GM11168 (cell line): ENCODE data around the gene SLC44A1.

Experiments
- in situ Hi-C: fragments of 300-500 bp; cut with MboI; formaldehyde crosslinking; loops from one replicate; pipeline ENCODE4 v1.12.0; 2022; ENCODE audit warnings: low sequenced_read_pairs; ENCODE audit not compliant: unreplicated experiment

The SLC44A1 gene

DNA sequence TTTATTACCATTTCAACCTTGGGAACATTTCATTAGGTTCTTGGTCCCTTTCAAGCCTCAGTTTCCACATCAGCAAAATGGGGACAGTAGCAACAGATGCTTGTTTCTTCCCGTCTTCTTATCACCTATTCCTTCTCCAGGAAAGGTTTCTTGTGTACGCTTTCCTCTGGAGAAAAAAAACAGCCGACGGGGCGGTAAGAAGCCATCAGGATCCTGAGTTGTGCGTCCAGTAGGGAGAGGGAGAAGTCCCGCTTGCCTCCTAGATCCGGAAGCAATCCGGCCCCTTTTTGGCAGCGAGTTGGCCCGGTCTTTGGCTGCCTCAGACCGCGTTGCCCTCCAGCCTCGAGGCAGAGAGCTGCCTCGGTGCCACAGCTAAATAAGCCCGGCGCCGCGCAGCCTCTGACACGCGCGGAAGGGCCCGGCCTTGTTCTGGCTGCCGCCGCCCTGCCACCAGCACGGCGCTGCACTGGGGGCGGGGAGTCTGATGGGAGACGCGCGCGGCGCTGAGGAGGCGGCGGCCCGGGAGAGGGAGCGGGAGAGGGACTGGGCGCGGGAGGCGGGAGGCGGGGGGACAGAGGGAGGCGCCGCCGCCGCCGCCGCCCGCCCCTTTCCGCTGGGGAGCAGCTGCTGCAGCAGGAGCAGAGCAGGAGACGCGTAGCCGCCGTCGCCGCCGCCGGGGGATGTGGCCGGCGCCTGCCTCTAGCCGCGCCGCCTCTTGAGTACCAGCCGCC lies at the start of gene SLC44A1:
Gene SLC44A1, plus strand, starts transcription at position 649 of the 731 bp plus-strand sequence. CDS start 218 bp downstream, outside the sequence.
- in situ Hi-C loops: loop anchor here (10.0 kb wide), 1 partner anchor 171 kb away; no protein-coding TSS in a partner anchor

DNA sequence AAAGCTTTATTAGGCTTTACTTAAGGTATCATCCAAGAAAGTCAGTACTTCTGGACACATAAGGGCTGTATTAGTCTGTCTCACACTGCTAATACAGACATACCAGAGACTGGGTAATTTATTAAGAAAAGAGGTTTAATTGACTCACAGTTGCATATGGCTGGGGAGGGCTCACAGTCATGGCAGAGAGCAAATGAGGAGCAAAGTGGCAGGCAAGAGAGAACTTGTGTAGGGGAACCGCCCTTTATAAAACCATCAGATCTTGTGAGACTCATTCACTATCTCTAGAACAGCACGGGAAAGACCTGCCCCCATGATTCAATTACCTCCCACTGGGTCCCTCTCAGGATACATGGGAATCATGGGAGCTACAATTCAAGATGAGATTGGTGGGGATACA lies 49.2 kb upstream of the SLC44A1 start:
- in situ Hi-C loops: no loop called here

DNA sequence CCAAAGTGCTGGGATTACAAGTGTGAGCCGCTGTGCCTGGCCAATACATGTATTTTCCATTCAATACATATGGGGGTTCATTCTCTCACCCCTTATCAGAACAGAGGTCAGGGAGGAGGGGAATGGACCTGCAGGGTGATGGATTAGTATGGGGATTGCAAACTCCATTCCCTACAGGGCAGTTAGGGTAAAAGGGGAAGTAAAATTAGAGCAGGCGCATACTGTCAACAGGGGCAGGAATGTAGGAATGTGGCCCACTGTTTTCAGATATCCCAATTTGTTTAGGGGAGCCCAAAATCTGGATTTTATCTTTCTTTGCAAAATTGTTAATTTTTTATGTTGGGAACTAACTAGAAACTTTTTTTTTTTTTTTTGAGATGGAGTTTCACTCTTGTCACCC lies 46.4 kb upstream of the SLC44A1 start:
- in situ Hi-C loops: no loop called here

DNA sequence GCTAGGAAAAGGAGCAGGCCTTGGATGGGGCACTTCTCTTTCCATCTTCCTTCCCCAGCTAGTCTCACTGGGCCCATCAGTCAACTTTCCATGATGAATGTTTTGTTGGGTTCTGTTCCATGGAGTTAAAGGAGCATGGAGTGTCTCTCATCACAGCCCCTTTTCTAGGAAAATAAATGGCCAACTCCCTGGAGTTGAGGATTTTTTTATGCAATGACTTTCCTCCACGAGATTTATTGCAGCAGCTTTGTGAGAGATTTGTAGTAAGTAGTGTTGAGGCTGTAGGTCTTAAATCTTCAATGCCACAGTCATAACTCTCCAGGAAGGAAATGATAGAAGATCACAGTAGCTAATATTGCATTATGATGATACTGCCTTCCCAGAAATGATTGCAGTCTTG lies 45.6 kb upstream of the SLC44A1 start:
- in situ Hi-C loops: no loop called here

DNA sequence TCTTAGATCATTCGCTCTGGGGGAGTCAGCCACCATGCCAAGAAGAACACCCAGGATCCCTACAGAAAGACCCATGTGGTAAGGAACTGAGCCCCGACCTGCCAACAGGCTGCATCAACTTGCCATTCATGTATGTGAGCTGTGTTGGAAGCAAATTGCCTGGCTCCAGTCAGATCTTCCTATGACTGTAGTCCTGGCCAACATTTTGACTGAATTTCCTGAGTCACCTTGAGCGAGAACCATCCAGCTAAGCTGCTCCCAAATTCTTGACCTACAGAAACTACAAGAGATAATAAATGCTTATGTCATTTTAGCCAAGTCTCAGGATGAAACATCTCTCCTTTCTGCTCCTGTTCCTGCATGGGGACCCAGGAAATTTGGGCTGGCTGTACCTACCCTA lies 40.0 kb upstream of the SLC44A1 start:
- in situ Hi-C loops: no loop called here

DNA sequence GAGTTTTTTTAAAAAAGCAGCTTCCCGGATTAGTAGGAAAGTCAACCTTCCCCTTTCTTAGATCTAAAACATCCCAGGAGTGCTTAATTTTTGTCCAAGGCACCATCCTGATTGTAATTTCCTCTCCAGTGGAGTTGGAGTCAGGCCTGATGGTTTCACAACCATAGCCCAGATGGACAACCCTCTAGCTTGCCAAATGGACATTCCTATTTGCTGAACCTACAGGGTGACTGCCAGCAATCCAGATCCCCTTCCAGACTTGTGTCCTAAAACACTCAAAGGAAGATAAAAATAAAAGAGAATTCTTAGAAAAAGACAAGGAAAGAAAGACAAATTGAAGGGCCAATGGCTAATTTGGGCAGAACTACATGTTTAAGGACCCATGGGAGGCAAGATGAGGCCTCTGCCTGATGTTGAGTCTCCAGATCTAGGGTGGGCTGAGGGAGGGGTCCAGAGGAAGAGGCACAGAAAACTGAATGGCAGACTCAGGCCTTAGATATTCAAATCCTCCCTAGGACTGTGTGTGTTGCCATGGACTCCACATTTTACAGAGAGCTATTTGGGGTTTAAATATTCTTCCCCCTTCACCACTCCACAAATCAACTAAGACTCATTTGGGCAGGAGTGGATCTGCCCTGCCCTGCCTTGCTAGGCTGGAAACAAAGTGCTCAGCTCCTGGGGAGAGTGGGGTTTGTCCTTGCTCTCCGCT lies 38.5 kb upstream of the SLC44A1 start:
- in situ Hi-C loops: no loop called here

DNA sequence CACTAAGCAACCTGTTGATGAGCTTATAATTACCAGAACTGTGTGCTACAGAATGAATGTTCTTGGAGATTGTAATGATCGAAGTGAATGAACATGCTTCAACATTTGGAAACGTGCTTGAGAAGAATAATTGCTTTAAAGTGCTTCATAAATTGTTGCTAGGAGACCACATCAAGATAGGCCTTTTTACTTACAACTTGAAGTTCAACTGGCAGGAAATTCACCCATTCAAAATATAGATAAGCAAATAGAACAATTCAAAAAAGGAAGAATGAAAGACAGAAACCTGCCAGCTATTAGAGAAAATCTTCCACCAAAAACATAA lies 38.0 kb upstream of the SLC44A1 start:
- in situ Hi-C loops: no loop called here

DNA sequence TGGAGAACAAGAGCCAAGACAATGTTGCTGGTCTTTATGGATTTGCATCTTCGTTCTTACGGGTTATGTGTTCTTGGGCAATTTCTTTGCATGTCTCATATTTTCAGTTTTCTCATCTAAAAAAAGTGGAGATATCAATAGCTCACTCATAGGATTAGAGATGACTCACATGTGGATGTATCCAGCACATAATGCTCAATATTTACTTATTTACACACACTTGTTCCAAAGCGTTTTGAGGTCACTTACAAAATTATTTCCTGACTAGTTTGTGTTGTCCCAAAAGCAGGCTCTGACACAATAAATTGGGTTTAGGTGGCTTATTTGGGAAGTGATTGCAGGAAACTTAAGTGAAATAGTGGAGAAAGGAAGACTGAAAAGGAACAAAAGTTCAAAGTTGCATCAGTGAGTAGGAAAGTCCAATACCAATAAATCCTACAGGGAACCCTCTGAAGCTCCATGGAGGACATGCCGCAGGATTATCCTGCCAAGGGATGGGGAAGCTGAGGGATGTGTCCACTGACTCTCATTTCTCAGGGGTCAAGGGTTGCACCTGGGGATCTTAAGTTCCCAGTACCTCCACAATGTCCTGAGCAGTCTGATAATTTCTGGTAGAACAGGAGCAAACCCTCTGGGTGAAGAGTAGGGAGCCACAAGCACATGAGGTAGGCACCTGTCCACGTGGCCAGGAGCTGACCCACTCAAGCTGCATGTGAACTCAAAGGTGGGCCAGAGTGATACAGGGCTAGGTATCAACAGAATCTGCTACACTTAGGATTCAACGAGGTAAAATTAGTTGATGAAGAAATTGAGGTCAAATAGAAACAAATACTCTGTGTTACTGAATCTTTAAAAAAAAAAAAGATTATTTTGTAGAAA lies 37.4 kb upstream of the SLC44A1 start:
- in situ Hi-C loops: no loop called here

DNA sequence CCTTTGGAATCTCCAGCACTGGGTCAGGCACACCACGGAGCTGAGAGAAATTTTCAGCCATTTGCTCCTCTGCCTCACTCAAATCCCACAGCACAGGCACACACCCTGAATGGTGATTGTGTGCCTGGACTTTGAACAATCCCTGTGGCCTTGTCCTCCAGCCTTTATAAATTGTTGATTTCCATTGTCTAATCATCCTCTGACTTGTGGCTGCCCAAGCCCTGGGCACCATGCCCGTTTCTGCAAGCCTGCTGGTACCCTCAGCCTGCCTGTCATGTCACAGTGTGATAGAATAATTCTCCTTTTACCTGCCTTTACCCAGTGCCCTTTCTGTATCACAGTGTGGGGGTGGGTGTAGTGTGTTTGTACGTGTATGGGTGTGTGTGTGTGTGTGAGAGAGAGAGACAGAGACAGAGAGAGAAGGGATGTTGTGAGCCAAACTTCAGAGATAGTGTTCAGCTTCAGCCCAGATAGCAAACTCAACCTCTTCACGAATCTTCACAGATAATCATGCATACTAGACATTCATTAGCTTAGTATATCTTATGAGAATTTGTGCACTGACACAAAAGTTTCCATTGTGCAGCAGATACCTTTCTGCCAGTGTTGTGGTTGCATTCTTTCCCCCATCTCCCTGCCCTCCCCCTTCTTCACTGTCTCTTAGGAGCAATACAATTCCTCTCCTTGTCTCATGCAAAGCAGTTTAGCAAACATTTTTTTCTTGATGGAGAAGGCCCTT lies 27.8 kb upstream of the SLC44A1 start:
- in situ Hi-C loops: no loop called here

DNA sequence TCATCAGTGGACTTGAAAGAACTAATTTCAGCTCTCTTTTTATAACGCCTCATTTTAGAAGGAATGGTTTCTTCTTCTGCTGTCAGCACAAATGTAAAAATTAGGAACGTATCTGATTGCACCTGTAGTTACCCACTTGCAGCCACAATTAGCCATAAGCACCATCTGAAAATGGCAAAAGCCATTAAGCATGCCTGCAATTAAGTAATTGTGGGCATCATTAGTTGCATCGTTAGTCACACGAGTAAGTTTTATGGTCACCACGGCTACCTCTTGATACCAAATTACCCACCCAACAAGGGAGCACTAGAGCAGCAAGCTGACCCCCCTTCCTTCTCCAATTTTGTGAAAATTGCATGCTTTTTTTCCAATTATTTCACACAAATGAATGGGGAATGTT lies 25.8 kb upstream of the SLC44A1 start:
- in situ Hi-C loops: no loop called here

DNA sequence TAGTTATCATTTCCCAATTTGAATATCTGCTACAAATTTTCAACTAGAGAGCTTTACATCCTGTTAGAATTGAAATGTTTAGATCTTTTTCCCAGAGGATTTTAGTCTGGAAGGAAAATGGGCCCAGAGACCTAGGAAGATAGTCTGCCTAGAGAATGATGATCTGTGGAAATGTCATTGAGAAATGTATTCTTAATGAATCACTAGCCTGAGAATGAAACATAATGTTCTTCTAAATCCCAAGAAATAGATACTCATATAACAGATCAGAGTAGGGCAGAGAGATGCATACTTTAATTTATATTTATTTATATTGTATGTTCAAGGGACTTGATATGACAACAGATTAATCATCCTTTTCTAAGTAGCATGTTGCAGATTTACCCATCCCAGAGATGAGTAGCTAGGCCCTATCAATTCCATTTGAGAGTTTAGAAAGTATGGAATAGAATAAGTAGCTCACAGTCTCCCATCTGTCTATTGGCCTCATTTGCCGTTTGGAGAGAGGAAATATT lies 25.1 kb upstream of the SLC44A1 start:
- in situ Hi-C loops: no loop called here

DNA sequence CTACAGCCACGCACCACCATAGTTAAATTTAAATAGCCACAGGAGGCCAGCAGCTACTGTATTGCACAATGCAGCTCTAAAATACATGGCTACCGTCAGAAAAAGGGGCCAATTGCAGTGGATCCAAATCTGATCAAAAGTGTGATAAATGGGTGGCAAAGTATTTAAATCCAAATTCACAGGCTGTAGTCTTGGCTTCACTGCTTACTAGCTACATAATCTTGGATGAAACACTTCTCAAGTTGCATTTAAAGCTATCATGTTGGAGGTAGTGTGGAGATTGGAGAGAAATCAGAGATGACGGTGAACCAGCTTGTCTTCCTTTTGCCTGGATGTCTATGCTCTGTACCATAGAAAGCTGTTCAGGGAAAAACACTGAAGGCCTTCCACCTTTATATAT lies 24.0 kb upstream of the SLC44A1 start:
- in situ Hi-C loops: no loop called here

DNA sequence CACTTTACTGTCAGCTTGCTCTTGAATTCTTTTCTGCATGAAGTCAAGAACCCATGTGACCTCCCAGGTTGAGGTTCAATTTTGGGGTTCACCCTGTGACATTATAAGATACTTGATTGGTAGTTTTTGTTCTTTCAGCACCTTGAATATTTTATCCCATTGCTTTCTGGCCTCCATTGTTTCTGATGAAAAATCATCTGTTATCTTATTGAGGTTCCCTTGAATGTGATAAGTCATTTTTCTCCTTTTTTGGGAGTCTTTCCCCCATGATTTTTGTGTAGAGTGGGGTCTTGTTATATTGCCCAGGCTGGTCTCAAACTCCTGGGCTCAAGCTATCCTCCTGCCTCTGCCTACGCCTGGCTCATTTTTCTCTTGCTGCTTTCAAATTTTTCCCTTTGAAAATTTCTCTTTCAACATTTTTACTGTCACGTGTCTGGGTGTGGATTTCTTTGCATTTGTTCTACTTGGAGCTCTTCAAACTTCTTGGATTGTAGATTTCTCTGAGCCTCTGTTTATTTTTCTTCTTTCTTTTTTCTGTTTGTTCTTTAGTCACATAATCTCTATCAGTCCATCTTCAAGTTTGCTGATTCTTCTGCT lies 20.8 kb upstream of the SLC44A1 start:
- in situ Hi-C loops: no loop called here

DNA sequence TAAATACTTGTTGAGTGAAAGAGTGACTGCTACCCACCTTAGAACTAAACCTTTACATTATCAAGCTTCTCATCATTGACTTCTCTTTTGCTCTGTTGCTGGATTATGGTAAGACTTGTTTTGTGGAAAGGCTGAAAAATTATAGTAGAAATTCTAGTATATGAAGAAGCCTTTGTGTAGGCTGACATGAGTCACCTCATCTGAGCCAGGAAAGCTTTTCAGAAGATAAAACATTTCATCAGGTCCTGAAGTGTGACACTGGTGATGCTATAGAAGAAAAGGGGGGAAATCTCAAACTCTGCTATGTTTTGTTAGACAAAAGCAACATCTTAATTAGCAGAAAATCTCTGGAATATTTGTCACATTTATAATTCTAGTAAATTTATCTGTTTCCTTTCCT lies 18.4 kb upstream of the SLC44A1 start:
- in situ Hi-C loops: no loop called here

DNA sequence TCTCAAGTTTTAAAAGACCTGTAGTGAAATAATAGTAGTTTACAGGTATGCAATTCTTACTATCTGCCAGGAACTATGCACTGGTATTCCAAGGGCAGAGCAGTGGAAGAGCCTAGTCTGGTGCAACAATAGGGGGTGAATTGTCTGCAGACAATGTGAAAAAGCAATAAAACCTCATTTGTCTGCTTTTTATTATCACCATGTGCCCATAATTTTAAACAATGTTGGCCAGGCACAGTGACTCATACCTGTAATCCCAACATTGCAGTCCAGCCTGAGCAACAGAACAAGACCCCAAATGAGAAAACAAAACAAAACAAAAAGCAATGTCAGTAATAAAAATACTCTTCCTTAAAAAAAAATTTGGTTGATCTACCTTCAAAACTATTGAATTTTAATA lies 12.2 kb upstream of the SLC44A1 start:
- in situ Hi-C loops: no loop called here

DNA sequence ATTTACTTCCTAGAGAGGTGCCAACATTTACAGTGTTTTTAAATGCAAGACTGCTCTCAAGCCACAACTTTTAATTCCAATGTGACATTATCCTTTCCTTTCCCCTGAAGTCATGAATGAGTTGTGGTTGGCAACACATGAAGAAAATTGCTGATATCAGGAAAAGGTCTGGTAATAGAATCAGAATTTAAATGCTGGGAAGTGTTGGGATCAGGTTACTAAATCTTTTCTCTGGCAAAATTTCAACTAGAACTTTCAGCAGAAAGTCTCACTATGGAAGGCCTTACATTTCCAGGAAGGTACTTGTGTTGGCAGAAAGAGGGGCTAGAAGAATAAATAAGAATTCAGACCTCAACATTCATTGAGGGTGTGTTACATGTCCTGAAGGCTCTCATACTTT lies 10.6 kb upstream of the SLC44A1 start:
- in situ Hi-C loops: no loop called here

DNA sequence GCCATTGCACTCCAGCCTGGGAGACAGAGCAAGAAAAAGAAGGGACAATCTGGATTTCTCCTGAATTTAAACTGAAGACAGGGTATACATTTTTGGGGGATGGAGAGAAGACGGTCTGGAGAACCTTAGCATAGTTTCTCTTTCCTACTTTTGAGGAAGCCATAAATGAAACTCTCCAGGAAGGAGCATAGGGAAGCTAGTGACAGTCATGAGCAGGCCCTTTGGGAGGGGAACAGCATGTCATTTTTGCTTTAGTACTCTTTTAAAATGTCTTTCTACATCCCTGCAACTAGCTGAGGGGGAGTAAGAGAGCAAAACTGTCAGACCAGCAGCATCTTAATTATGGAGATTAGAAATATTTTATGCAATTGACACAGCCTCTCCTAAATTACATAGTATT lies 8.2 kb upstream of the SLC44A1 start:
- in situ Hi-C loops: no loop called here

DNA sequence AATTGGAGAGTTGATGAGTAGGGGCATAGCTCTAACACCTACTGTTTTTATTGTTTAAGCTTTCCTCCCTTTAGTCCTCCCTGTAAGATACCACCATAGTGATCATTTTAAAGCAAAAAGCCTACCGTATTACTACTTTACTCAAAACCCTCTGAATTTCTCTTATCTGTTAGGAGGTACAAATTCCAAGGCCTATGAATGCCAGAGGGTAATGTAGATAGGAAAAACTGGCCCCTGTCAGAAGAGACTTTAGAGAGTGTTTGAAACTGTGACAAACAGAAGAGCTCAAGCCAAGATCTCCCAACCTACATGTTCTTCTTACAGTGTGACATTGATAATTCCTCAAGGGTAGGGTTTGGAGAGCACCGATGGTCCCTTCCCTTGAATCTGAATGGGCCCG lies 7.2 kb upstream of the SLC44A1 start:
- in situ Hi-C loops: no loop called here

DNA sequence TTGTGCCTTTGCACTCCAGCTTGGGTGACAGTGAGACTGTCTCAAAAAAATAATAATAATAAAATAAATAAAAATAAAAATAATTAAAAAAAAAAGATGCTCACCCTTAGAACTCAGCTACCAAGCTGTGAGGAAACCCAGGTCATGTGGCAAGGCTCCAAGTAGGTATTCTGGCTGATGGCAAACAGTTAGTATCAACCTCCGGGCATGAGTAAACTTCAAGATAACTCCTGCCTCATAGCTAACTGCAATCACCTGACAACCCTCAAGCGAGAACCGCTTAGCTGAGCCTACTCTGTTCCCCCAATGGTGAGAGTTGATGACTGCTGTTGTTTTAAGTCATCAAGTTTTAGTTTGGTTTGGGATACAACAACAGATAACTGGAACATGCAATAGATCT lies 6.1 kb upstream of the SLC44A1 start:
- in situ Hi-C loops: no loop called here
